Amniotic epithelial cell (primary cell): ENCODE data around the gene ALKBH3.
A peak's percentile ranks its signal among the peaks of the same experiment; 100 is the strongest.

Source experiments
- DNase-seq: peaks from one replicate; pipeline ENCODE4 v3.0.0-alpha.2; 2010; ENCODE audit warnings: low read depth

Gene ALKBH3

GRCh38 chr11:43962383-43963278 is 82.0 kb downstream of the ALKBH3 start:
- DNase-seq = peak; percentile 38

GRCh38 chr11:43963279-43963620 is 82.6 kb downstream of the ALKBH3 start:
- no peak for DNase-seq

GRCh38 chr11:43967661-43968060 is 87.0 kb downstream of the ALKBH3 start:
- DNase-seq = no peak

GRCh38 chr11:43968719-43969118 is 88.1 kb downstream of the ALKBH3 start:
- DNase-seq = no peak

- DNase-seq = no peak
These were observed 88.9 kb downstream of the ALKBH3 start for GRCh38 chr11:43969543-43969942.
